Esophagus squamous epithelium (tissue), 4 donors: ENCODE measurements around the gene ABCD2.

Experiments
- POLR2A ChIP-seq, 4 donors: fragments of 450-650 bp; IDR thresholded peaks; one replicate each; pipeline ENCODE4 v1.6.1; 2017; ENCODE audit warnings: antibody characterized with exemption in 4 of 4, mild to moderate bottlenecking in 4 of 4, moderate library complexity in 3 of 4
- TF ChIP-seq, protein P1 (sequence below), 6 experiments: fragments of 450-650 bp in 4 of 6; fragments of 200-600 bp in 2 of 6; sonication (generic) in 2 of 6; IDR thresholded peaks; one replicate each; pipeline ENCODE4 v1.5.1; 2016 to 2019; ENCODE audit warnings: antibody characterized with exemption in 6 of 6, mild to moderate bottlenecking in 4 of 6, moderate library complexity in 4 of 6

DNA sequence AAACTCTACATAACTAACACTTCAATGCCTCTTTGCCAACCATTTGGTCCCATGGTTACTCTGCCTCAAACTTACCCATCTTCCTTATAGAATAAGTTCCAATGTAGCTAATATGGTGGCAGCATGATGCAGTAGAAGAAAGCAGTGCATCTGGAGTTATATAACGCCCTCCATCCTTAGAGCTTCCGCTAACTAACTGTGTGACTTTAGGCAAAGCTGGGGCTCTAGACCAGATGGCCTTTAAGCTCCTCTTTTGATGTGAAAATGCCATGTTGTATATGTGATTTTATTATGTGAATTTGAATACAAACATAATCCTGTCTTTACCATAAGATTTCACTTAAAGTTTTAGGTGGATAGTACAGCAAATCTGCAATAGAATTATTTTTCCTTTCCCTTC lies 6.1 kb downstream of the ABCD2 start:
- TF ChIP-seq, protein P1, sequence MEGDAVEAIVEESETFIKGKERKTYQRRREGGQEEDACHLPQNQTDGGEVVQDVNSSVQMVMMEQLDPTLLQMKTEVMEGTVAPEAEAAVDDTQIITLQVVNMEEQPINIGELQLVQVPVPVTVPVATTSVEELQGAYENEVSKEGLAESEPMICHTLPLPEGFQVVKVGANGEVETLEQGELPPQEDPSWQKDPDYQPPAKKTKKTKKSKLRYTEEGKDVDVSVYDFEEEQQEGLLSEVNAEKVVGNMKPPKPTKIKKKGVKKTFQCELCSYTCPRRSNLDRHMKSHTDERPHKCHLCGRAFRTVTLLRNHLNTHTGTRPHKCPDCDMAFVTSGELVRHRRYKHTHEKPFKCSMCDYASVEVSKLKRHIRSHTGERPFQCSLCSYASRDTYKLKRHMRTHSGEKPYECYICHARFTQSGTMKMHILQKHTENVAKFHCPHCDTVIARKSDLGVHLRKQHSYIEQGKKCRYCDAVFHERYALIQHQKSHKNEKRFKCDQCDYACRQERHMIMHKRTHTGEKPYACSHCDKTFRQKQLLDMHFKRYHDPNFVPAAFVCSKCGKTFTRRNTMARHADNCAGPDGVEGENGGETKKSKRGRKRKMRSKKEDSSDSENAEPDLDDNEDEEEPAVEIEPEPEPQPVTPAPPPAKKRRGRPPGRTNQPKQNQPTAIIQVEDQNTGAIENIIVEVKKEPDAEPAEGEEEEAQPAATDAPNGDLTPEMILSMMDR (IDR thresholded peaks at IDR 0.05): no peak
- TF ChIP-seq POLR2A (IDR thresholded peaks at IDR 0.05): no peak
